HG02678 (cell line): ENCODE measurements around the gene TNNI3K.

Source experiments
- ATAC-seq: cut with Tn5 transposase; IDR thresholded peaks from one replicate; pipeline ENCODE4 v1.9.1; 2021; ENCODE audit warnings: mild to moderate bottlenecking, moderate library complexity; ENCODE audit not compliant: unreplicated experiment

The TNNI3K gene

DNA sequence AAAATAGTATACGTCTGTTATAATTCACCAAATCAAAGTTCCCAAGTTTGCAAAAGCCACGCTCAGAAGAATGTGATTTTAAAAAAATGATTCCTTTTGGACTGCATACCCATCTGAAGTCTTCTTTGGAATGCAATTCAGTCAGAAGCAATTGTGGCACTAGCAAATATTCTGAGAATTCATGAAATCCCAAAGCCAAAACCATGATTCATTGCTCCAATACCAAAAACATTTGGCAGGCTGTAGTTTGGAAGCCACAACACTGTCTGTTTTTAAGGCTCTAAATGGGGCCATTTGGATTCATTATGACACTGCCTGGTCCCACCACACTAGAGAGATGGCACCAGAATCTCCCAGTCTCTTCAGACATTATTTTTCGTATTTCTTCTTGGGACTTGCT lies 299.1 kb downstream of the TNNI3K start:
- no peak for ATAC-seq

GRCh38 chr1:74545821-74546220 lies 310.6 kb downstream of the TNNI3K start:
- ATAC-seq: no peak

GRCh38 chr1:74548961-74549750 lies 314.0 kb downstream of the TNNI3K start:
- no peak for ATAC-seq

GRCh38 chr1:74549932-74550331 lies 314.7 kb downstream of the TNNI3K start:
- no peak for ATAC-seq

- no peak for ATAC-seq
These were observed 335.8 kb downstream of the TNNI3K start for GRCh38 chr1:74570797-74571492.

DNA sequence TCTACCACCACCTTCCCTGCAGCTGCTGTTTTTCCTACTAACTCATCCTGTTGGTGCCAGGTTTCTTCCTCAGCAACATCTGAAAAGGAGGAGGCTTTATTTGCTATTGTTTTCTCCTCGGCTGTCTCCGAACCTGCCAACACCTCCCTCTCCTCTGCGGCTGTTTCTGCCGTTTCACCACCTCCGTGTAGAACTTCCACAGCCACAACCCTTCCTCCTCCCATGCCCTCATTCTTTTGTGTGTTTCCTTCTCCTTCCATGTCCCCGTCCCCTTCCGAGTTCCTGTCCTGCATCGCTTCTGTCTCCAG lies 336.3 kb downstream of the TNNI3K start:
- no peak for ATAC-seq

- no peak for ATAC-seq
These were observed 336.7 kb downstream of the TNNI3K start for GRCh38 chr1:74571891-74572290.

DNA sequence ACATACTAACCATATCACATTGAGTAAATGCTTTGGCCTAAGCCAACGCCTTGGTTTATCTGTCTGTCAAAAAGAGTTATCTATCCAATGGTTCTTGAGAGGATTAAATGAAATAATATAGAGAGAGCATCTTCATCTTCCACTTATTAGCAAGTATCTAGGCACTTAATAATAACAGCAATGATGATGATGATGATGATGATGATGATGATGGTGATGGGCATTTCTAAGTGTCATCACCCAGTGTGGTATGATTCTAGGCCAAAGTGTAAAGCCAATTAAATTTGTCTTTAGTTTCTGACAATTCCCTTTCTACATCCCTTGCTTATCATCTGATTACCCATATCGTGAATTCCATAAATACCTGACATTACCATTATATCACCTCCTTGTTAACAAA lies 342.9 kb downstream of the TNNI3K start:
- no peak for ATAC-seq

DNA sequence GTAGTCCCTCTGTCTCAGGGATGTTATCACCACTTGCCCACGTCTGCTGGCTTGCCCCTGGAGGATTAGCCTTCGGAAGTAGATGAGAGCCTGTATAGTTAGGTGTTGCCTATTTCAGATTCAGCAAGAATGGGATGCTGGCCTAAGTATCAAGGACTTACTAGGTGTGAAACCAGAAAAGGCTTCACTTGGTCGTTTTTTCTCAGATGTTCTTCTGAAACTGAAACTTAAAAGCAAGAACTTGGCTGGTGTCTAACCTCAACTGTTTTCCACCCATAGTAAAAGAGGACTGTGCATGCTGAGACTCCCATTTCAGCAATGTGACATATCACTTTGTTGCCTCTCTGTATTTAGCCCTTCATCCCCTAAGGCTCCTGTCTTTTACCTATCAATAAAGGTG lies 344.2 kb downstream of the TNNI3K start:
- ATAC-seq: peak; percentile 100

GRCh38 chr1:74583397-74583796 lies 348.2 kb downstream of the TNNI3K start:
- no peak for ATAC-seq

DNA sequence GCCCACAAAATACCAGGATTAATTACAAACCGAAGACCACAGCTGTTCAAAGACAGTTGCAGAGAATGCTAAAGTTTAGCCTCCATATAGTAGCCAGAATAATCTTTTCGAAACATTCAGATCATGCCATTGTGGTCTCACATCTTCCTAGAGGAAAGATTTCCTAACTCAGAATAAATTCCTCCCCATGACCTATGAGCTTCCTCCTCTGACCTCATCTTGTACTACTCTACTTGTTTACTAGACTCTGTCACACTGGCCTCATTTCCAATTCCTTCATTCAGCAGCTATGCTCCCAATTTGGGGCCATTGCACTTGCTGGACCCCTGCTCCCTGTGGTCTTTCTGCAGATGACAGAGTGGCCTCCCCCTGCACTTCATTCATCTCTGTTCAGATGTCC lies 349.0 kb downstream of the TNNI3K start:
- no peak for ATAC-seq

GRCh38 chr1:74586253-74586897 lies 351.2 kb downstream of the TNNI3K start:
- no peak for ATAC-seq

DNA sequence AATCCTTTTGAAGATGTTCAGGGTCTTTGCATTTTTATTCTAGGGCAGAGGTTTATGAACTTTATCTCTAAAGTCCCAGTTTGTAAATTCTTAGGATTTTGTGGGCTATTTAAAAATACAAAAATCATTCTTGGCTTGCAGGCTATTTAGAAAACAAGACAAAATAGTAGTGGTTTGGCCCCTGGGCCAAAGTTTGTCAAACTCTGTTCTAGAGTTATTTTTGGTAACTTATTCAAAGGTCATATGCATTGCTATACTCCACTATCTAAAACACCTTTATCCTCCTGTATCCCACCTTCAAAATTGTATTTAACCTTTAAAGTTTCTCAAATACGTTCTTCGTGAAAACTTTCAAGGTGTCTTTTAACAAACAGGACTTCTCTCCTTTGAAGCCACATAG lies 352.7 kb downstream of the TNNI3K start:
- ATAC-seq: no peak

DNA sequence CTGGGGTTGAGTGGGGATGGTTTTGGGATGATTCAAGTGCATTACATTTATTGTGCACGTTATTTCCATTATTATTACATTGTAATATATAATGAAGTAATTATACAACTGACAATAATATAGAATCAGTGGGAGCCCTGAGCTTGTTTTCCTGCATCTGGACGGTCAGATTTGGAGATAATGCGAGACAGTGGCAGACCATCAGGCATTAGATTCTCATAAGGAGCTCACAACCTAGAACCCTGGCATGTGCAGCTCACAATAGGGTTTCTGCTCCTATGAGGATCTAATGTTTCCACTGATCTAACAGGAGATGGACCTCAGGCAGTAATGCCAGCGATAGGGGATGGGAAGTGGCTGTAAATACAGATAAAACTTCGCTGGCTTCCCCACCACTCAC lies 355.1 kb downstream of the TNNI3K start:
- no peak for ATAC-seq

DNA sequence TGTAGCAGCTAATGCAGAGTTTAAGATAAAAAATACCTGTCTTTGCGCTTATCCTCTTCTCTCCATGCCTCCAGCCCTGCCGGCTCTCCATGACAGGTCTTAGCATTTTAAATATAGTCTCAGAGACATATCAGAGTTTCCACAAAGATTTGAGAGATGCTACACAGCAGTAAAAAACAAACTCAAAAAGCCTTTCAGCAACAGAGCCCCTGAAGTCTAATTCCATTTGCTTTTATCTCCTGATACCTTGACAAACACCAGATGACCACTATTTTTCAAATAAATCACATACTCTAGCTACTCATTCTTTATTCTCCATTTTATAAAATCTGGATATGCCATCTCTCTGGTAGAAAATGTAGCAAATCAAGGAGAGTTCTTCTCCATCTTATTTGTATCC lies 356.8 kb downstream of the TNNI3K start:
- no peak for ATAC-seq

GRCh38 chr1:74592580-74593355 lies 357.6 kb downstream of the TNNI3K start:
- no peak for ATAC-seq
